Measurements from ENCODE around the gene NAA60. TPM values are rescaled to one million over a fixed set of nuclear protein-coding genes. Genes with fewer than 3 reads are reported as not detected.

The NAA60 gene
- 10 to 100 TPM; 24.6 TPM for total RNA-seq

- ChIA-PET POLR2A (interaction anchor here (0.8 to 2.8 kb wide), 11 partner anchors 10 to 209 kb away, joined by 3 to 14 read pairs (median 4); partner anchors contain the start of genes CLUAP1, ZNF174, ZNF75A and ZSCAN32), CTCF (interaction anchor here (1.0 to 1.5 kb wide), 4 partner anchors 14 to 261 kb away, joined by 3 to 8 read pairs (median 5); partner anchors contain the start of genes ZNF174 and ZSCAN32)
- DNase-seq (peak; percentile 87), ATAC-seq (peak; percentile 89)
- Mint-ChIP-seq H3K27ac (peak within 1 kb of the TSS; percentile 97), H3K36me3 (ENCODE audit: low read depth) (peaks cover 33% of the 10 kb centered on the region), H3K4me1 (ENCODE audit: low read depth) (peaks cover 20% of the 10 kb centered on the region), H3K27me3 (no peaks in the 10 kb centered on the region), H3K4me3 (peak within 1 kb of the TSS; percentile 98), H3K9me3 (peaks cover 7% of the 10 kb centered on the region)
- TF ChIP-seq CTCF (IDR thresholded peaks at IDR 0.05): no peak
- intact Hi-C loops (cut with micrococcal nuclease): no loop called here
These were observed at the start of gene NAA60, which contains the start of gene ZNF597 for GRCh38 chr16:3443108-3444031. TSS of gene NAA60 (plus strand) at chr16:3443680. CDS start at chr16:3476228, 32,548 bp downstream. TSS of gene ZNF597 (minus strand) at chr16:3443504. CDS start at chr16:3443153, 351 bp downstream.

DNA sequence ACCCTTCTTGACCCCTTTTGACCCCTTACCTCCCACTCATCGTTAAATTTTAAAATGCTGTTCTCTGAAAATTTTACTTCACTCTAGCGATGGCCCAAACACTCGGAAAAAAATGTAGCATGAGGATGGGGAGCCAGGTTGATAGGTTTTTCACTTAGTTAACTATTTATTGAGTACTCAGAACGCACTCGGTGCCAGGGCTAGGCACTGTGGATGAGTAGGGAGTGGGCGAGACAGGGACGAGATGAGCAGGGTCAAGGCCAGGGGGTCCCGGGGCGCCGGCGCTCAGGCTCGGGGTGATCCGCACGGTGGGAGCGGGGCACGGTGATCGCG is 43.1 kb upstream of the NAA60 start:
- intact Hi-C loops (cut with micrococcal nuclease): no loop called here
- H3K4me1 Mint-ChIP-seq (ENCODE audit: low read depth): peaks cover 45% of the 10 kb centered on the region
- peaks cover 35% of the 10 kb centered on the region for H3K9me3 Mint-ChIP-seq
- peak overlapping the region; percentile 82 for H3K4me3 Mint-ChIP-seq
- no peak for ATAC-seq
- CTCF ChIA-PET: interaction anchor here (0.9 to 2.7 kb wide), 5 partner anchors 11 to 57 kb away, joined by 3 to 8 read pairs (median 3); partner anchors contain the start of genes NAA60 and ZNF597
- H3K27me3 Mint-ChIP-seq: no peaks in the 10 kb centered on the region
- peaks cover 62% of the 10 kb centered on the region for H3K36me3 Mint-ChIP-seq (ENCODE audit: low read depth)
- POLR2A ChIA-PET: interaction anchor here (0.7 to 2.8 kb wide), 5 partner anchors 20 to 376 kb away, joined by 3 to 14 read pairs (median 4); partner anchors contain the start of genes NAA60, TIGD7, ZNF597 and ZNF75A
- H3K27ac Mint-ChIP-seq: peak overlapping the region; percentile 79
- DNase-seq: no peak
- TF ChIP-seq CTCF (IDR thresholded peaks at IDR 0.05): no peak

- H3K36me3 Mint-ChIP-seq (ENCODE audit: low read depth): peaks cover 60% of the 10 kb centered on the region
- ChIA-PET CTCF (interaction anchor here (0.7 to 2.7 kb wide), 12 partner anchors 10 to 1147 kb away, joined by 3 to 8 read pairs (median 3); partner anchors contain the start of genes NAA60 and ZNF597), POLR2A (interaction anchor here (1.1 to 2.8 kb wide), 8 partner anchors 8 to 95 kb away, joined by 3 to 14 read pairs (median 3); partner anchors contain the start of genes NAA60, TIGD7, ZNF597 and ZNF75A)
- H3K9me3 Mint-ChIP-seq: peaks cover 31% of the 10 kb centered on the region
- DNase-seq (peak; percentile 99), ATAC-seq (peak; percentile 99)
- H3K4me1 Mint-ChIP-seq (ENCODE audit: low read depth): peaks cover 44% of the 10 kb centered on the region
- no peaks in the 10 kb centered on the region for H3K27me3 Mint-ChIP-seq
- peak within 1 kb of the TSS; percentile 82 for H3K27ac Mint-ChIP-seq
- H3K4me3 Mint-ChIP-seq: peak within 1 kb of the TSS; percentile 82
- TF ChIP-seq CTCF (IDR thresholded peaks at IDR 0.05): no peak
- intact Hi-C loops (cut with micrococcal nuclease): no loop called here
These were observed 42.4 kb upstream of the NAA60 start, which contains the start of the genes ZNF174 and ZSCAN32 for GRCh38 chr16:3400779-3401688. TSS of gene ZNF174 (plus strand) at chr16:3401215. CDS start at chr16:3402005, 790 bp downstream. TSS of gene ZSCAN32 (minus strand) at chr16:3401004. CDS start at chr16:3397557, 3,447 bp downstream.

DNA sequence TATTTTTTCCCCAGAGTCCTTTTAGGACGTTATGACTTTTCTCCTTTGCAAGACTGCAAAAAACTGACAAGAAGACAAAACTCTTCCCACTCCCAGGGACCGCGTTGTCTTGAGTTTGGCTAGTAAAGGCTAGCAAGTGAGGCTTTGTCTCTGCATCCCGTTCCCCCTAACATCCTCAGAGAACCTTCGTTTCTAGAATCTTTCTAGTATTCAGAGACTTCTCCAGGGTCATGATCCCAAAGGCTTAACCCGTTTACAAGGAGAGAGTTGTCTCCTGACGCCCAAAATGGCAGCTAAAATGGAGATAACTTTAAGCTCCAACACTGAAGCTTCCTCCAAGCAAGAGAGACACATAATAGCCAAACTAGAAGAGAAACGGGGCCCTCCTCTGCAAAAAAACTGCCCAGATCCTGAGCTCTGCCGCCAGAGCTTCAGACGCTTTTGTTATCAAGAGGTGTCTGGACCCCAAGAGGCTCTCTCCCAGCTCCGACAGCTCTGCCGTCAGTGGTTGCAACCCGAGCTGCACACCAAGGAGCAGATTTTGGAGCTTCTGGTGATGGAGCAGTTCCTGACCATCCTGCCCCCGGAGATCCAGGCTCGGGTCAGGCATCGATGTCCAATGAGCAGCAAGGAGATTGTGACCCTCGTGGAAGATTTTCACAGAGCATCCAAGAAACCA is 41.6 kb upstream of the NAA60 start:
- DNase-seq (peak; percentile 4), ATAC-seq (no peak)
- Mint-ChIP-seq H3K36me3 (ENCODE audit: low read depth) (peaks cover 60% of the 10 kb centered on the region), H3K4me1 (ENCODE audit: low read depth) (peaks cover 36% of the 10 kb centered on the region), H3K27me3 (no peaks in the 10 kb centered on the region), H3K4me3 (peak overlapping the region; percentile 82), H3K27ac (peak overlapping the region; percentile 82), H3K9me3 (peaks cover 31% of the 10 kb centered on the region)
- intact Hi-C loops (cut with micrococcal nuclease): no loop called here
- TF ChIP-seq CTCF (IDR thresholded peaks at IDR 0.05): no peak
- ChIA-PET POLR2A (interaction anchor here (0.9 to 2.8 kb wide), 9 partner anchors 8 to 242 kb away, joined by 3 to 14 read pairs (median 3); partner anchors contain the start of genes NAA60, TIGD7, ZNF597 and ZNF75A), CTCF (interaction anchor here (0.7 to 2.7 kb wide), 10 partner anchors 11 to 1146 kb away, joined by 3 to 8 read pairs (median 3); partner anchors contain the start of genes NAA60 and ZNF597)
